Measurements from ENCODE around the gene MLXIPL.
"Not testable (repeated sequence)": the region's sequence is repeated elsewhere in the genome, so short reads cannot be mapped to it uniquely, and the experiment has no call there.

The MLXIPL gene

DNA sequence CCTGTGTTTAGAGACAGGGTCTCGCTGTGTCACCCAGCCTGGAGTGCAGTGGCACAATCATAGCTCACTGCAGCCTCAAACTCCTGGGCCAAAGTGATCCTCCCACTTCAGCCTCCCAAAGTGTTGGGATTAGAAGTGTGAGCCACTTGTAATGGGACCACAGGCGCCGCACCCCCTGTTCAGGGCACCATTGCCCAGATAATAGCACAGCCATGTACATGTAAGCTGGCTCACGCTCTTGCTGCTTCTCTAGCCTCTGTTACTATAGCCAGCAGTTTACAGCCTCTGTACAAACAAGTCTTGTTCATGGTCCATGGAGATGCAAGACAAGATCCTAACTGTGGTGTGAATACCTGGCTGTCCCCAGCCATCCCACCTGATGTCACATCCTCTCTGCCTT is 4.2 kb upstream of the MLXIPL start:
- DNase-seq (no peak), ATAC-seq (replicated peaks) (no peak)
- no peaks in the 10 kb centered on the region for H3K9me3 Mint-ChIP-seq
- peaks cover 3 to 5% of the 10 kb centered on the region in 2 donors for H3K4me1 Mint-ChIP-seq
- H3K4me3 Mint-ChIP-seq: no peak overlapping the region
- H3K36me3 Mint-ChIP-seq: no peaks in the 10 kb centered on the region
- no peak overlapping the region for H3K27ac Mint-ChIP-seq
- H3K27me3 Mint-ChIP-seq: peaks cover 49 to 86% of the 10 kb centered on the region in 2 donors

DNA sequence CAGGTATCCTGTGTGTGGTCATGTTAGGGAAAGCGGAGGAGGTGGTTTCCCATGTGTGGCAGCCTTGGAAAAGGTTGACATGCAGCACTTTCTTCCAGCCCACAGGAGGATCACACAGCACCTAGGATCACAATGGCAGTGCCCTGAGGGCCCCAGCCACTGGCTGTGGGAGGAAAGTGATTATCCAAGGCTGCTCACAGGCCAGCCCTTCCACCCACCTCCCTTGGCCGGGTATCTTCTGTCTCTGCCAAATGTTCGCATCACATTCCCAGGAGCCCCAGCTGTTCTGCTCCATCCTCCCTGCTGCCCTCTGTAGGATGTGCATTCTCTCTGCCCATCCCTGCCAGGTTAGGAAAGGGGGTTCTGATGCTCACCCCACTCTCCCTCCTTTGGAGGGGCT is 2.5 kb upstream of the MLXIPL start:
- H3K27me3 Mint-ChIP-seq: peaks cover 49 to 88% of the 10 kb centered on the region in 2 donors
- H3K4me3 Mint-ChIP-seq: no peak overlapping the region
- DNase-seq (no peak), ATAC-seq (replicated peaks) (no peak)
- H3K4me1 Mint-ChIP-seq: peaks cover 7 to 12% of the 10 kb centered on the region in 2 donors
- H3K27ac Mint-ChIP-seq: no peak overlapping the region
- H3K9me3 Mint-ChIP-seq: no peaks in the 10 kb centered on the region
- H3K36me3 Mint-ChIP-seq: no peaks in the 10 kb centered on the region

DNA sequence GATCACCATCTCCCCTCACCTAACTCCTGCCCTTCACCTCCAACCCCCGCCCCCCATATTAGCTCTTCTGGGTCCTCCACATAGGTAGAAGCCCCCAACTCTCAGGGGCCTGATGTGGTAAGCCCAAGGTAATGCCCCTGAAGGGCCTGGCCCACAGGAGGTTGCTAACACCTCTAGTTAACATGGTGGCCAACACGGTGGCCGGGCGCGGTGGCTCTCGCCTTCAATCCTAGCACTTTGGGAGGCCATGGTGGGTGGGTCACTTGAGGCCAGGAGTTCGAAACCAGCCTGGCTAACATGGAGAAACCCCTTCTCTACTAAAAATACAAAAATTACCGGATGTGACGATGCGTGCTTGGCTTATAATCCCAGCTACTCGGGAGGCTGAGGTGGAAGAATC is 954 bp upstream of the MLXIPL start:
- DNase-seq (no peak), ATAC-seq (replicated peaks) (no peak)
- no peaks in the 10 kb centered on the region for H3K36me3 Mint-ChIP-seq
- H3K27me3 Mint-ChIP-seq: peaks cover 52 to 84% of the 10 kb centered on the region in 2 donors
- peaks cover 7 to 12% of the 10 kb centered on the region in 2 donors for H3K4me1 Mint-ChIP-seq
- no peak overlapping the region for H3K27ac Mint-ChIP-seq
- no peaks in the 10 kb centered on the region for H3K9me3 Mint-ChIP-seq
- H3K4me3 Mint-ChIP-seq: no peak overlapping the region

DNA sequence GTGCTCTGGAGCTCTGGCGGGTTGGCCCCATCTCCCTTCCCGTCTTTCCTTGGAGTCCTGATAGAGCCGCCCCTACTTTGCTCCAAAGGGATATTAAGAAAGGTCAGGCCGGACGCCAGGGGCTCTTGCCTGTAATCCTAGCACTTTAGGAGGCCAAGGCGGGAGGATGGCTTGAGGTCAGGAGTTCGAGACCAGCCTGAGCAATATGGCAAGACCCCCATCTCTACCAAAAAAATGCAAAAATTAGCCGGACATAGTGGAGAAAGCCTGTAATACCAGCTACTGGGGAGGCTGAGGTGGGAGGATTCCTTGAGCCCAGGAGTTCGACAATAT is 313 bp upstream of the MLXIPL start:
- ATAC-seq (replicated peaks) (no peak), DNase-seq (no peak)
- no peaks in the 10 kb centered on the region for H3K36me3 Mint-ChIP-seq
- H3K4me1 Mint-ChIP-seq: peaks cover 7 to 12% of the 10 kb centered on the region in 2 donors
- H3K27ac Mint-ChIP-seq: no peak overlapping the region
- H3K27me3 Mint-ChIP-seq: peaks cover 59 to 82% of the 10 kb centered on the region in 2 donors
- no peaks in the 10 kb centered on the region for H3K9me3 Mint-ChIP-seq
- peak overlapping the region; percentile 52 to 59 for H3K4me3 Mint-ChIP-seq

DNA sequence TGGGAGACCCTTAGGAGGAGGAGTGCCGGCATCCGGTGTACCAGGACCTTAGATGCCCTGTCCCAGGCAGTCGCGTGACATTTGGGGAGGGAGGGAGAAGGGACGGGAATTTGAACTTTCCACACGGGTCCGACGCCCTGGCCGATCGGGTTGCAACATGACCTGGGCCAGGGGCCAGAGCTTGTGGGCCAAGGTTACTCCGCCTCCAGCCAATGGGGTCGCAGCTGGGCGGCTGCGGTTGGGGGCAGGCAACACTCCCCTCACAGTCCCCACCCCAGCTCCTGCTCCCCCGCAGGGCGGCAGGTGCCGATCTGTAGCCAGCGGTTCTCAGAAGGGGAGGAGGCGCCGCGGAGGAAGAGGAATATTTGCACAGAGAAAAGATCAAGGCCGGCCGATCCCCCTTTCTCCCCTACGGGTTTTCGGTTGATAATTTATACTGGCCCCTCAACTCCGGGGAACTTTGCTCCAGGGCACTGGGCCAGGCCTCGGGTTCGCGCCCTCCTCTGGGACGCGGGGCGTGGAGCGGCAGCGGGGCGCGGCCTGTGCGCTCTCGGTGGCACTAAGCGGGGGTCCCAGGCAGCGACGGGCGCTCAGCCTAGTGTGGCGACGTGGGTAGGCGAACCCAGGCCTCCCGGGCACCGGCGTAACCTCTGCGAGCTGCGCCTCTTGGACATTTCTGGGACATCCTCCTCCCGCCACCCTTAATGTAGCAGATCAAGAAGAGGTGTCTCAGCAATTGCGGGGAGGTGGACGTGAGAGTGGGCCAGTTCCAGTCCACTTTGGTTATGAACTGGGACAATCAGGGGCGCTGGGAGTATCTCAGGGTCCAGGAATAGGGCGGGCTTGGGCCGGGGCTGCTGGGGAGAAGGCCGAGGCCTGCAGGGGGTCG is 1.2 kb downstream of the MLXIPL start:
- DNase-seq (no peak), ATAC-seq (replicated peaks) (peak in 1 of 2 donors; percentile 7)
- no peaks in the 10 kb centered on the region for H3K9me3 Mint-ChIP-seq
- peaks cover 7 to 12% of the 10 kb centered on the region in 2 donors for H3K4me1 Mint-ChIP-seq
- peak overlapping the region; percentile 62 to 67 for H3K4me3 Mint-ChIP-seq
- H3K27me3 Mint-ChIP-seq: peaks cover 55 to 79% of the 10 kb centered on the region in 2 donors
- no peaks in the 10 kb centered on the region for H3K36me3 Mint-ChIP-seq
- H3K27ac Mint-ChIP-seq: no peak overlapping the region

DNA sequence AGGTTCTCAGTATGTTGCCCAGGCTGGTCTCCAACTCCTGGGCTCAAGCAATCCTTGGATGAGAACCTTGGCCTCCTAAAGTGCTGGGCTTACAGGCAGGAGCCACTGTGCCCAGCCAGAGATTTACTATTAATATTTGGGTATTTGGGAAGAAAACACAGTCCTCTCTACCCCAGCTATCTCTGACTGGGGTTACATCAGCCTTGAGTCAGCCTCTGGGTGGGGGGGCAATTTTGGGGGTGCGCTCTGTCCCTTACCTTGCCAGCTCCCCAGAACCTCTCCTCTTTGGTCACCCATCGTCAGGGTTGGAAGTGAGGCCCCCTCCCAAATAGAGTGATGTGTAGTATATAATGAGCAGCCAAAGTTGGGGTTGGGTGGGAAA is 1.8 kb downstream of the MLXIPL start:
- Mint-ChIP-seq H3K4me3 (no peak overlapping the region), H3K4me1 (peaks cover 7 to 12% of the 10 kb centered on the region in 2 donors), H3K27me3 (peaks cover 49 to 74% of the 10 kb centered on the region in 2 donors), H3K27ac (no peak overlapping the region), H3K36me3 (no peaks in the 10 kb centered on the region), H3K9me3 (no peaks in the 10 kb centered on the region)
- ATAC-seq (replicated peaks) (no peak), DNase-seq (no peak)

DNA sequence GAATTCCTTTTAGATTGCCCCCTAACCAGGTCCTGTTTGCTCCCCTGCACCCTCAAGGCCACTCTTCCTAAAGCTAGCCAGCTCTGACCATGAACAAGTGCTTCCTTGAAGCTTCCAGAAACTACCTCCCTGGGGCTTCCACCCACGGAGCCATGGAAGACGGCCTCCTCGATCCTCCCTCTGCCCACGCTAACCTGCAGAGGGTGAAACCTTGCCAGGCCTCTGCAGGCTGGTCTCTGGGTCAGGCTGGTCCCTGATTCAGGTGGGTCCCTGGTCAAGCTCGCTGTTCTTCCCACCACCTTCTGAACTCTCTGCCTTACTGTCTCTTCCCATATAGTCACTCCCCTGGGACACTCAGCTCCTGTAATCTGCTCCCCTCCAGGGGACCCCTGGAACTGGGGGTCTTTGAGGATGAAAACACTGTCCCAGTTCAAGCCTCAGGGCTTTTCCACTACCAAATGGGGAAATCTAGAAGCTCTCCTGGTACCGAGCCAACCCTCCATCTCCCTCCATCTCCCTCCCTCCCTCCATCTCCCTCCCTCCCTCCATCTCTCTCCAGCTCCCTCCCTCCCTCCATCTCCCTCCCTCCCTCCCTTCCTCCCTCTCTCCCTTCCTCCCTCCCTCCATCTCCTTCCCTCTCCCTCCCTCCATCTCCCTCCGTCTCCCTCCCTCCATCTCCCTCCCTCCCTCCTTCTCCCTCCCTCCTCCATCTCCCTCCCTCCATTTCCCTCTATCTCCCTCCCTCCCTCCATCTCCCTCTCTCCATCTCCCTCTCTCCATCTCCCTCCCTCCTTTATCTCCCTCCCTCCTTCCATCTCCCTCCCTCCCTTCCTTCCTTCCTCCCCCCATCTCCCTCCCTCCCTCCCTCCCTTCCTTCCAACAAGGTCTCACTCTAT is 2.9 kb downstream of the MLXIPL start:
- Mint-ChIP-seq H3K27me3 (peaks cover 42 to 70% of the 10 kb centered on the region in 2 donors), H3K36me3 (no peaks in the 10 kb centered on the region), H3K27ac (no peak overlapping the region), H3K4me1 (peaks cover 7 to 12% of the 10 kb centered on the region in 2 donors), H3K9me3 (no peaks in the 10 kb centered on the region), H3K4me3 (no peak overlapping the region)
- ATAC-seq (replicated peaks) (no peak), DNase-seq (no peak)

DNA sequence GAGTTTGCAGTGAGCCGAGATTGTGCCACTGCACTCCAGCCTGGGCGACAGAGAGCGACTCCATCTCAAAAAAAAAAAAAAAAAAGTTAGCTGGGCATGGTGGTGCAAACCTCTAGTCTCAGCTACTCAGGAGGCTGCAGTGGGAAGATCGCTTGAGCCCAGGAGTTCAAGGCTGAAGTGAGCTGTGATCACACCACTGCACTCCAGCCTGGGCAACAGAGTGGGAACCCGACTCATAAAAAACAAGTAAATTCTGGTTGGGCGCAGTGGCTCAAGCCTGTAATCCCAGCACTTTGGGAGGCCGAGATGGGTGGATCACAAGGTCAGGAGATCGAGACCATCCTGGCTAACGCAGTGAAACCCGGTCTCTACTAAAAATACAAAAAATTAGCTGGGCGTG is 4.9 kb downstream of the MLXIPL start:
- not testable (repeated sequence) for H3K27ac Mint-ChIP-seq; ATAC-seq (replicated peaks); H3K4me3 Mint-ChIP-seq; DNase-seq; H3K36me3 Mint-ChIP-seq; H3K9me3 Mint-ChIP-seq
- Mint-ChIP-seq H3K27me3 (peaks cover 36 to 67% of the 10 kb centered on the region in 2 donors), H3K4me1 (peaks cover 7 to 12% of the 10 kb centered on the region in 2 donors)

DNA sequence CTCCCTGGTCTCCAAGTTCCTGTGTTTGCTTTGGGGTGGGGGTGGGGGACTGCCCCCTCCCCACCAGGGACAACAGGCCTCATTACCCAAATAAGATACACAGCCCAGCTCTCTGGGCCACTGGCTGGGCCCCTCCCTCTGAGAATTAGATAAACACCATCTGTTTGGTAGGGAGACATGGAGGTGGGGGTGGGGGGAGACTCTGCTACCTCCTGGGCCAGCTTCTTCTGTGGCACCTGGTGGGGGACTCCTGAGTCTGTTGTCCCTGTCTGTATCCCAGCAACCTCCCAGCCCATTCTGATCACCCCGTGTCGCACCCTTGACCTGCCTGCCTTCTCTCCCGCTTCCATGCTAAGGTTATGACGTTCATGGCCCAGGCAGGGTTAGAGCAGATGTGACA is 5.8 kb downstream of the MLXIPL start:
- Mint-ChIP-seq H3K4me3 (no peak overlapping the region), H3K9me3 (no peaks in the 10 kb centered on the region), H3K4me1 (peaks cover 4 to 8% of the 10 kb centered on the region in 2 donors), H3K27ac (no peak overlapping the region), H3K27me3 (peaks cover 42 to 67% of the 10 kb centered on the region in 2 donors), H3K36me3 (no peaks in the 10 kb centered on the region)
- DNase-seq (no peak), ATAC-seq (replicated peaks) (no peak)

DNA sequence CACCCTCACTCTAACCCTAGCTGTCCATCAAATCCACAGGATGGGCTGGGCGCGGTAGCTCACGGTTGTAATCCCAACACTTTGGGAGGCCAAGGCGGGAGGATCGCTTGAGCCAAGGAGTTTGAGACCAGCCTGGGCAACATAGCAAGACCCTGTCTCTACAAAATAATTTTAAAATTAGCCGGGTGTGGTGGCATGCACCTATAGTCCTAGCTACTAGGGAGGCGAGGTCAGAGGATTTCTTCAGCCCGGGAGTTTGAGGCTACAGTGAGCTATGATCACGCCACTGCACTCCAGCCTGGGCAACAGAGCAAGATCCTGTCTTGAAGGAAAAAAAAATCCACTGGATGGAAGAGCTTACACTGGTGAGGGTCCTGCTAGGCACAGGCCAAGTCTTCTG is 6.8 kb downstream of the MLXIPL start:
- H3K27ac Mint-ChIP-seq; H3K36me3 Mint-ChIP-seq; H3K4me3 Mint-ChIP-seq; ATAC-seq (replicated peaks); DNase-seq; H3K9me3 Mint-ChIP-seq; H3K4me1 Mint-ChIP-seq: not testable (repeated sequence)
- peaks cover 41 to 67% of the 10 kb centered on the region in 2 donors for H3K27me3 Mint-ChIP-seq

DNA sequence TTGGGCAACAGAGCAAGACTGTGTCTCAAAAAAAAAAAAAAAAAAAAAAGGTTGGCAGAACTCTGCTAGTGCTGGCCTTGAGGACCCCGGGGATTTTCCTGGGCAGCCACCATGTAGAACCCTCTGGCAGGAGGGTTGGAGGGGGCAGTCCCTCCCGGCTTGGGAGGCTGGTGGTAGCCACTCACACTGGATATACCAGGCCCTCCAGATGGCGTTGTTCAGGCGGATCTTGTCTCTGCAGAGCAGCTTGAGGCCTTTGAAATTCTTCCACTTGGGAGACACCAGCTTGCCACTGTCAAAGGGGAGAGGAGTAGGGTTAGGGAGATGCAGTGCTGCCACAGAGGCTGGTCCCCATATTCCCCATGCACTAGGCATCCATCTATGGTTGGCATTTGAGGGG is 8.4 kb downstream of the MLXIPL start:
- ATAC-seq (replicated peaks): no peak
- H3K9me3 Mint-ChIP-seq: no peaks in the 10 kb centered on the region
- no peaks in the 10 kb centered on the region for H3K36me3 Mint-ChIP-seq
- peaks cover 38 to 60% of the 10 kb centered on the region in 2 donors for H3K27me3 Mint-ChIP-seq
- no peak overlapping the region for H3K27ac Mint-ChIP-seq
- peaks cover 3 to 5% of the 10 kb centered on the region in 2 donors for H3K4me1 Mint-ChIP-seq
- no peak for DNase-seq
- H3K4me3 Mint-ChIP-seq: no peak overlapping the region

DNA sequence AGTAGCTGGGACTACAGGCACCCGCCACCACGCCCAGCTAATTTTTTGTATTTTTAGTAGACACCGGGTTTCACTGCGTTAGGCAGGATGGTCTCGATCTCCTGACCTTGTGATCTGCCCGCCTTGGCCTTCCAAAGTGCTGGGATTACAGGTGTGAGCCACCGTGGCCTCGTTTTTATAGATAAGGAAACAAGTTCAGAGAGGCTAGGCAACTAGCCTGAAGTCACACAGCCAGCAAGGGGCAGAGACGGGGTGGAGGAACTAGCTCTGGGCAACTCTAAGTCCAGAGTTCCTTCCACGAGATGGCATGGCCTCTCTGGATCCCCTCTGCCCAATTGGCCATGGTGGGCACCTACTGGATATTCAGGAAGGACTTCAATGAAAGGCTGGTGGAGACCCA is 9.4 kb downstream of the MLXIPL start:
- not testable (repeated sequence) for H3K9me3 Mint-ChIP-seq; H3K4me1 Mint-ChIP-seq; H3K36me3 Mint-ChIP-seq; H3K27ac Mint-ChIP-seq; DNase-seq; ATAC-seq (replicated peaks); H3K4me3 Mint-ChIP-seq
- H3K27me3 Mint-ChIP-seq: peaks cover 42 to 70% of the 10 kb centered on the region in 2 donors

DNA sequence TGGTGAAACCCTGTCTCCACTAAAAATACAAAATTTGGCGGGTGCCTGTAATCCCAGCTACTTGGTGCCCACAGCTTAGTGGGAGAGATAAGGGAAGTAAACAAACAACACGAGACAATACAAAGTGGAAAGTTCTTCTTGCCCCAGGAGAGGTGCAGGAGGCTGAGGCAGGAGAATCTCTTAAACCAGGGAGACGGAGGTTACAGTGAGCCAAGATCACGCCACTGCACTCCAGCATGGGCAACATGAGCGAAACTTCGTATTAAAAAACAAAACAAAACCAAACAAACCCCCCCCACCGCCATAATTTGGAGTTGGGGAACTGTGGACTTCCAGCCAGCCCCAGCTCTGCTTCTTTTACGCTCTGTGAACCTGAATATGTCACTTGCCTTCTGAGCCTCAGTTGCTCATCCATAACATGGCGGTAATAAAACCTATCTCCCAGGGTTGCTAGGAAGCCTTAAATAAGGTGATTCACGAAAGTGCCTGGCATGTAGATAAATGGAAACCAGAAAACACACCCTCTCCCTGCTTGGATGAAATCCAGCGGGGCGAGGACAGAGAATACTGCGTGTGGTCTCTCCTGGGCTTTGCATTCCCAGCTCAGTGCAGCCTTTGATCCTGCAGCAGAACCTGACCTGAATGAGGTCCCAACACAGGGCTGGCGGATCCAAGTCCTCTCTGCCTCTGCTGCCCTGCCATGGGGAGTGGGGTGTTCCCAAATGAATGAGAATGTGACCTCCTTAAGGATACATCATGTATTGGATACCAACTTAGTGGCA is 10.2 kb downstream of the MLXIPL start:
- Mint-ChIP-seq H3K27me3 (peaks cover 45 to 78% of the 10 kb centered on the region in 2 donors), H3K4me1 (peaks cover 3 to 5% of the 10 kb centered on the region in 2 donors), H3K9me3 (no peaks in the 10 kb centered on the region), H3K27ac (no peak overlapping the region), H3K4me3 (no peak overlapping the region), H3K36me3 (no peaks in the 10 kb centered on the region)
- no peak for ATAC-seq (replicated peaks)
- DNase-seq: no peak

Data from stimulated activated naive B cell treated with anti-CD40 and anti-IgM and Interleukin-4, amounts not matched to agents 10 μg/mL and 1 μg/mL and 100 μg/mL, for 72 hours (primary cell).